Ectodermal cell (in vitro differentiated cells): ENCODE results near the gene HS3ST4.

Source experiments
- H3K27ac ChIP-seq: 2 replicates; pipeline ENCODE4 v1.7.0; 2013; ENCODE audit warnings: mild to moderate bottlenecking, low read depth, low read length; ENCODE audit not compliant: insufficient read depth, poor library complexity, severe bottlenecking
- H3K27me3 ChIP-seq: 2 replicates; pipeline ENCODE4 v1.7.0; 2013; ENCODE audit warnings: mild to moderate bottlenecking, low read length; ENCODE audit not compliant: insufficient read depth, control insufficient read depth, poor library complexity, severe bottlenecking
- H3K36me3 ChIP-seq: one replicate; pipeline ENCODE4 v1.7.0; 2013; ENCODE audit warnings: low read length; ENCODE audit not compliant: control insufficient read depth, insufficient read depth
- H3K4me1 ChIP-seq: one replicate; pipeline ENCODE4 v1.7.0; 2013; ENCODE audit warnings: low read length; ENCODE audit not compliant: control insufficient read depth, insufficient read depth
- H3K4me3 ChIP-seq: 2 replicates; pipeline ENCODE4 v1.7.0; 2013; ENCODE audit warnings: low read depth, low read length, control low read depth; ENCODE audit not compliant: insufficient read depth
- H3K9me3 ChIP-seq: 2 replicates; pipeline ENCODE4 v1.7.0; 2013; ENCODE audit warnings: mild to moderate bottlenecking, low read length, moderate library complexity; ENCODE audit not compliant: control insufficient read depth
- WGBS, 2 experiments: methylation state at CpG; one replicate each; pipeline ENCODE4 v1.1.7; 2013; ENCODE audit warnings: missing lambda C conversion rate in 2 of 2; 5-methylcytosine and 5-hydroxymethylcytosine counted together

The HS3ST4 gene

GRCh38 chr16:25914357-25914962 is 222.7 kb downstream of the HS3ST4 start:
- Histone ChIP-seq H3K27ac (no peak overlapping the region), H3K9me3 (no peaks in the 10 kb centered on the region), H3K4me1 (peaks cover 12% of the 10 kb centered on the region), H3K27me3 (no peaks in the 10 kb centered on the region), H3K4me3 (no peak overlapping the region), H3K36me3 (no peaks in the 10 kb centered on the region)
- 79 to 80% methylated on average over 7 of the region's 7 CpGs for WGBS, 2 experiments

- whole genome bisulfite sequencing, 2 experiments = 89 to 94% methylated on average over 4 of the region's 4 CpGs
- no peak overlapping the region for H3K4me3 ChIP-seq
- H3K27me3 ChIP-seq = no peaks in the 10 kb centered on the region
- no peaks in the 10 kb centered on the region for H3K36me3 ChIP-seq
- H3K9me3 ChIP-seq = no peaks in the 10 kb centered on the region
- no peak overlapping the region for H3K27ac ChIP-seq
- H3K4me1 ChIP-seq = peaks cover 12% of the 10 kb centered on the region
Measured at GRCh38 chr16:25916037-25916436, 224.3 kb downstream of the HS3ST4 start.

GRCh38 chr16:25922438-25922837 is 230.7 kb downstream of the HS3ST4 start:
- Histone ChIP-seq H3K27ac (no peak overlapping the region), H3K4me3 (no peak overlapping the region), H3K27me3 (no peaks in the 10 kb centered on the region), H3K4me1 (peaks cover 6% of the 10 kb centered on the region), H3K9me3 (no peaks in the 10 kb centered on the region), H3K36me3 (no peaks in the 10 kb centered on the region)
- 92 to 93% methylated on average over 2 of the region's 2 CpGs for WGBS, 2 experiments

- no peaks in the 10 kb centered on the region for H3K27me3 ChIP-seq
- H3K36me3 ChIP-seq = no peaks in the 10 kb centered on the region
- no peak overlapping the region for H3K27ac ChIP-seq
- H3K4me3 ChIP-seq = no peak overlapping the region
- H3K9me3 ChIP-seq = no peaks in the 10 kb centered on the region
- WGBS, 2 experiments = 59 to 65% methylated on average over 6 to 8 of the region's 8 CpGs
- H3K4me1 ChIP-seq = peaks cover 6% of the 10 kb centered on the region
Measured at GRCh38 chr16:25925421-25925820, 233.7 kb downstream of the HS3ST4 start.

GRCh38 chr16:25931473-25932035 is 239.8 kb downstream of the HS3ST4 start:
- Histone ChIP-seq H3K36me3 (no peaks in the 10 kb centered on the region), H3K4me1 (no peaks in the 10 kb centered on the region), H3K27me3 (no peaks in the 10 kb centered on the region), H3K4me3 (no peak overlapping the region), H3K9me3 (peaks cover 2% of the 10 kb centered on the region), H3K27ac (no peak overlapping the region)
- 87 to 94% methylated on average over 4 of the region's 4 CpGs for WGBS, 2 experiments

- no peaks in the 10 kb centered on the region for H3K27me3 ChIP-seq
- no peaks in the 10 kb centered on the region for H3K4me1 ChIP-seq
- no peak overlapping the region for H3K4me3 ChIP-seq
- no peak overlapping the region for H3K27ac ChIP-seq
- WGBS, 2 experiments = 95 to 98% methylated on average over 4 of the region's 4 CpGs
- H3K9me3 ChIP-seq = peaks cover 5% of the 10 kb centered on the region
- no peaks in the 10 kb centered on the region for H3K36me3 ChIP-seq
Measured at GRCh38 chr16:25941800-25942499, 250.2 kb downstream of the HS3ST4 start.

- Histone ChIP-seq H3K36me3 (no peaks in the 10 kb centered on the region), H3K9me3 (no peaks in the 10 kb centered on the region), H3K27me3 (peaks cover 21% of the 10 kb centered on the region), H3K27ac (peak overlapping the region; percentile 29), H3K4me3 (no peak overlapping the region), H3K4me1 (peaks cover 11% of the 10 kb centered on the region)
- 0 to 2% methylated on average over 3 of the region's 3 CpGs for WGBS, 2 experiments
Measured at GRCh38 chr16:25950586-25951281, 259.0 kb downstream of the HS3ST4 start.

- 93 to 95% methylated on average over 1 of the region's 1 CpG for WGBS, 2 experiments
- H3K27ac ChIP-seq = no peak overlapping the region
- H3K9me3 ChIP-seq = no peaks in the 10 kb centered on the region
- peaks cover 11% of the 10 kb centered on the region for H3K4me1 ChIP-seq
- H3K27me3 ChIP-seq = peaks cover 21% of the 10 kb centered on the region
- no peak overlapping the region for H3K4me3 ChIP-seq
- no peaks in the 10 kb centered on the region for H3K36me3 ChIP-seq
Measured at GRCh38 chr16:25951999-25952398, 260.2 kb downstream of the HS3ST4 start.

GRCh38 chr16:25952983-25953382 is 261.2 kb downstream of the HS3ST4 start:
- peaks cover 11% of the 10 kb centered on the region for H3K4me1 ChIP-seq
- H3K27ac ChIP-seq = no peak overlapping the region
- H3K36me3 ChIP-seq = no peaks in the 10 kb centered on the region
- no peaks in the 10 kb centered on the region for H3K9me3 ChIP-seq
- H3K27me3 ChIP-seq = peaks cover 21% of the 10 kb centered on the region
- 92 to 93% methylated on average over 3 of the region's 3 CpGs for WGBS, 2 experiments
- H3K4me3 ChIP-seq = no peak overlapping the region

- peaks cover 13% of the 10 kb centered on the region for H3K27me3 ChIP-seq
- no peaks in the 10 kb centered on the region for H3K9me3 ChIP-seq
- 86 to 100% methylated on average over 1 to 2 of the region's 2 CpGs for WGBS, 2 experiments
- H3K4me3 ChIP-seq = no peak overlapping the region
- H3K4me1 ChIP-seq = no peaks in the 10 kb centered on the region
- no peaks in the 10 kb centered on the region for H3K36me3 ChIP-seq
- H3K27ac ChIP-seq = no peak overlapping the region
Measured at GRCh38 chr16:25957707-25958106, 265.9 kb downstream of the HS3ST4 start.
